GM20431 (cell line): ENCODE data around the gene FHIT.
"Not testable (repeated sequence)": the region's sequence is repeated elsewhere in the genome, so short reads cannot be mapped to it uniquely, and the experiment has no call there.

ENCODE experiments used
- in situ Hi-C: fragments of 300-500 bp; cut with MseI, MboI; formaldehyde crosslinking; loops from one replicate; pipeline ENCODE4 v1.15.0; 2020; ENCODE audit warnings: low sequenced_read_pairs; ENCODE audit not compliant: unreplicated experiment

The FHIT gene

DNA sequence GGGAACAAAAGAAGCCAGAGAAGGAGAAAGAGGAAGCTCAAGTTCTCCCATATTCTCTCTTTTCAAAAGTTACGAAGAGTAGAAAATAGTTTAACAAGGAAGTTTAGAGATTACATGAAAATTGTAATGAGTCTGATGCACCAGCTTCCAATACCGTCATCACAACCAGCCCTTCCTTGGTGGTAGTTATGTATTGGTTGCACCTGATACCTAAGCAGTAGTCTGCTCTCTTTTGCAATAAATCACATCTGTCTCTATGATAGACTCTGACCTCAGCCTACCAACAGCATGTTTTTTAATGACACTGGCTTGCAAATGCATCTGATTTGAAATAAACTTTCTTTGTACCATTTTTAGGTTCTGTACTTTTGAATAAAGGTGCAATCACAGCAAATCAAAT is 575.8 kb downstream of the FHIT start:
- in situ Hi-C loops: no loop called here

- in situ Hi-C loops: no loop called here
Measured at GRCh38 chr3:60674870-60675269, 576.4 kb downstream of the FHIT start.

DNA sequence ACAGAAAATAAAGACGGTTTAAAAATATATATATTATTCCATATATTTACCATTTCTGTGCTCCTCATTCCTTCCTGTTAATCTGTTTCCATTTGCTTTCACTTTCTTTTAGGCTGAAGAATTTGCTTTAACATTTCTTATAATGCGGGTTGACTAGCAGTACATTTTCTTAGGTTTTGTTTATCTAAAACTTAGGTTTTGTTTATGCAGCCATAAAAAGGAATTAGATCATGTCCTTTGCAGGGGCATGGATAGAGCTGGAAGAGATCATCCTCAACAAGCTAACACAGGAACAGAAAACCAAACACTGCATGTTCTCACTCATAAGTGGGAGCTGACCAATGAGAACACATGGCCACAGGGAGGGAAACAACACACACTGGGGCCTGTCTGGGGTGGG is 578.1 kb downstream of the FHIT start:
- in situ Hi-C loops: no loop called here

- in situ Hi-C loops: not testable (repeated sequence)
Measured at GRCh38 chr3:60672337-60672736, 578.9 kb downstream of the FHIT start.

DNA sequence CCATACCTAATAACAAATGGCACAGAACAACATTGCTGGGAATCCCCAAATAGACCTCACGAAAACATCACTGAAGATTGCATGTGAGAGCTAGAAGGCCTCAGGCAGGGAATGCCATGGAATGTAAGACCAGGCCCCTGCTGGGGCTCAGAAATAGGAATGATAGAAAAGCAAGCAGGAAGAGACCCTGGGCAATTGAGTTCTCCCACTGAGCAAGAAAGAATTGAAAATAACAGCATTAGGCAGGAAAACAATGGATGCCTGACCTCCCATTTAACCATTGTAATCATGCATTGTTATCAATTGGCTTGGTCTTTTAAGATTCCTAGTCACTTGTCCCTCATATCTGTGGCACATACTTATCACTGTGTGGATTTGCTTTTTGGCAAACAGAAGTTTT is 581.6 kb downstream of the FHIT start:
- in situ Hi-C loops: no loop called here

- in situ Hi-C loops: no loop called here
Measured at GRCh38 chr3:60660026-60660425, 591.2 kb downstream of the FHIT start.

DNA sequence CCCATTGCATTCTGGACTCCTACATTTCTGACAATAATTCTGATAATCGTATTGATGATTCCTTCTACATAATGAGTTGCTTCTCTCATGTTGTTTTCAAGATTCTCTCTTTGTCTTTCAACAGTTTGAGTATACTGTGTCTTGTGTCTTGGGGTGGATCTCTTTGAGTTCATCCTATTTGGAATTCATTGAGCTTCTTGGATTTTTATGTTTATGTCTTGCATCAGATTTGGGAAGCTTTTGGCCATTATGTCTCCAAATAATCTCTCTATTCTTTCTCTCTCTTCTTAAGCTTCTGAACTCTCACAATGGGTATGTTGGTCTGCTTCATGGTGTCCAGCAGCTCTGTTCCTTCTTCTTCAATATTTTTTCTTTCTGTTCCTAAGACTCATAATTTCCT is 592.2 kb downstream of the FHIT start:
- in situ Hi-C loops: no loop called here

DNA sequence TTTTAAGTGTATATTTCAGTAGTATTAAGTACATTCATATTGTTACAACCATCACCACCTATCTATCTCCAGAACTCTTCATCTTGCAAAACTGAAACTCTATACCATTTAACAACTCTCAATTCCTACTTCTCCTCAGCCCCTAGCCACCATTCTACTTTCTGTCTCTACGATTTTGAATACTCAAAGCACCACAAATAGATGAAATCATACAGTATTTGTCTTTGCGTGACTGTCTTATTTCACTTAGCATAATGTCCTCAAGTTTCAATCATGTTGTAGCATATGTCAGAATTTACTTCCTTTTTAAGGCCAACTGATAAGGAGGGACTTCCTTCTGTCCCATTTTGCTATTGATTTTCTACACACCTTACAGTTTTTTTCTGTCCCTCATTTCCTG is 593.3 kb downstream of the FHIT start:
- in situ Hi-C loops: no loop called here

GRCh38 chr3:60652829-60653228 is 598.4 kb downstream of the FHIT start:
- in situ Hi-C loops: no loop called here

DNA sequence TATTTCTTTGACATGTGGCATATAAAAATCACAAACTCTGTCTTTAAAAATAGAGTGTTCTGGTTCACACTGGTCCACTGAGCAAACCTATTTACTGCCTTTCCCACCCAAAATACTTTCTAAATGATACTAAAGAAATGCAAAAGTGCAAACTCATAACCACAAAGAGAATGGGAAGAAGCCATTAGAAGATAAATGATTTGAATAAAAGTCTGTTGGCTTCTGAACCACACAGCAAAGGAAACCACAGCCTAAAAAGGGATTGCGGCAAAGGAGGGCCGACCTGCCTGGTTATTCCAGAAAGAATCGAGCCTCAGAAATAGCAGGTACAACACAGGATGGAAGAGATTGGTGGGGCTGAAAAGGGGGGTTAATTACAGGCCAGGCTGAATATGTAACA is 599.5 kb downstream of the FHIT start:
- in situ Hi-C loops: no loop called here

DNA sequence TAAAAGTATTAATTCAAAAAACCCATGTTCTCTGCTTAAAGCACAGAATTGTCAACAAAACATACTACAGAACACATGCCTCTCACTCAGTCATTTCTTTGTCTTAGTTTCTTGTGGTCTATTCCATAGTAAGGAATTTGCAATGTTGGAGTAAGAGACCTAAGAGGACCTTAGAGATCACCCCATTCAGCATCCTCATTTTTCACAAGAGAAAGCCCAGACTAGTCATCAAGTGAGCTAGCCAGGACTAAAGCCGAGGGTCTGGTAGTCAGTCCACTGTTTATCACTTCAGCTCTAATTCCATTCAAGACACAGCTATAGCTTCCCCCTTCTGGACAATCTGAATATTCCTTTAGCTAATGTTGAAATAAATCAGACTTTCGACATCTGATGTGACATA is 601.1 kb downstream of the FHIT start:
- in situ Hi-C loops: no loop called here

- in situ Hi-C loops: no loop called here
Measured at GRCh38 chr3:60645801-60646200, 605.5 kb downstream of the FHIT start.

DNA sequence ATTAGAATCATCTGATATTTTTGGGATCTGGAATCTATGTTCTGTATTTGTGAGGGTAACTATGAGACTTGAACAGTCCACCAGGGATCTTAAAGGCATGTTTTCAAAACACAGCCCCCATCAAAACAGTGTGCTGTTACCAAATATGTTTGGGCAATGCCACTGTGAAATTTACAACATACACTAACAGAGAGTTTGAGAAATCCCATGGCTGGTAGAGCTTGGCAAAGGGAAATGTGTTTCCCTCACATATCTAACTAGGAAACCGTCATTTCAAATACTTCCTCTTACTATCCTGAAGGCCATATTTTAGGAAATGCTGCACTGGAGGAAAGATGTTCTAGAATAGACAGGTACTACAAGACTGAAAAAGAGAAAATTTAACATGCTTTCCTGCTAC is 607.4 kb downstream of the FHIT start:
- in situ Hi-C loops: no loop called here

- in situ Hi-C loops: no loop called here
Measured at GRCh38 chr3:60641354-60641753, 609.9 kb downstream of the FHIT start.

DNA sequence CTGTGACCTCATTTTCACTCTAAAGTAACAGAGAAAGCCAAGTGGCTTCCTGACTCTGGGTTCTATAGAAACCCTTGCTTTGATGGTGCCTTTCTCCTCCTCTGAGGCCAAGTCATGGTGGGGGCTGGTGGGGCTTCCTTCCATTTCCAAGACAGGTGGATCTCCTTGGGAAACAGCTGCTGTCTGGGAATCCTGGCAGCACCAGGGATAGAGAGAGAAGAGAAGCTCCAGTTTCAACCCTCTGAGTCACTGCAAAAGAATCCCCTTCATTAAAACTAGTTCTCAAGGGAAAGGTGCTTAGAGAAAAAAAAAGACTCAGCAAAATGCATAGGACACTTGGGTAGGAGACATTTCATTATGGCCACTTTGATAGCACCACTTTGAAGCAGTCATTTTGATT is 614.4 kb downstream of the FHIT start:
- in situ Hi-C loops: no loop called here

GRCh38 chr3:60633644-60634043 is 617.6 kb downstream of the FHIT start:
- in situ Hi-C loops: no loop called here

DNA sequence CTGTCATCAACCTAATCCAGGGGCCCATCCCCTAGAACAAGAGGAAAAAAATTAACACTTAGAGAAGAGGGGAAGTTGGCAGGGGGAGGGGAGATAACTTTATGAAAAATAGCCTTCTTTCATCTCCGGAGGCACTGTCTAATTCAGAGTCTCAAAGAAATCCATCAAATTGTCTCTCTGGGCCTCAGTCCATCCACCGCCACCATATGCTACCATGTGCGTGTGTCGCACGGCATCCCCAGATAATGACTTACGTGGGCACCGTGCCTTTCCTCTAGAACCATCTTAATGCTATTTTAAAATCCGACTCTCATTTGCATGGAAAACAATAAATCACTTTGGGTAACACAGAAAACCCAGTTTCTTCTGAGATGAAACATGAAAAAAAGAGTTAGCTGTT is 619.7 kb downstream of the FHIT start:
- in situ Hi-C loops: no loop called here

DNA sequence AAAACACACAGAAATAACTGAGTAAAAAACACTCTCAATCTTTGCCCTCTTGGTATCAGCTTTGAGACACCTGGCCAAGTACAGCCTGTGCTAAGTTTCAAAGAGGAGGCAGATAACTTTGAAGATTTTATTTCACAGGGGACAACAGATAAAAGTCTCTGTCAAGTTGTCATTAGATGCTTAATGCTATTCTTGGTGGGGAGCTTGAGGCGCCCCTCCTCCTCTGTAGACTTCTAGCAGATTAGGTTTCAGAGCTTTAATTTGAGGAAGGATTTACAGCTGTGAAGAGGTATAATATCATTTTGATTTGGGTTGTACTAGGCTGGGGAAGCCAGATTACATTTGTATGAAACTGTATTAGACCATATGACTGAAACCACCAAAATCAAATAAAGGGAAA is 620.3 kb downstream of the FHIT start:
- in situ Hi-C loops: no loop called here

DNA sequence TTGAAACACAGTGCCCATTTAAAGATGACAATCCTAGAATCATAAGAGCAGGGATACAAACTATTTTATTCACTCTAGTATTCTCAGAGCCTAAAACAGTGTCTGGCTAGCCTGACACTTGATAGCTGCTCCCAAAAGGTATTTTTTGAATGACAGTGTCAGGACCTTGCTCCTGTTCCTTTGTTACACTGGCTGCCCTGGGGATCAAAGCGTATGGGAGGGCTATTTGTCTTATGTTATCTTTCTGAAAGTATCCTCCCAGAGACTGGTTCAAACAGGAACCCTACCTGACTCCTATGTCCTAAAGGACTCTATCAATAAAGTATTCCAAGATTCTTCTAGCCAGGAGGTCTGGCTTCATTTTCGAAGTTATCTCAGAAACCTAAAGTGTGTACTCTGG is 621.4 kb downstream of the FHIT start:
- in situ Hi-C loops: no loop called here

DNA sequence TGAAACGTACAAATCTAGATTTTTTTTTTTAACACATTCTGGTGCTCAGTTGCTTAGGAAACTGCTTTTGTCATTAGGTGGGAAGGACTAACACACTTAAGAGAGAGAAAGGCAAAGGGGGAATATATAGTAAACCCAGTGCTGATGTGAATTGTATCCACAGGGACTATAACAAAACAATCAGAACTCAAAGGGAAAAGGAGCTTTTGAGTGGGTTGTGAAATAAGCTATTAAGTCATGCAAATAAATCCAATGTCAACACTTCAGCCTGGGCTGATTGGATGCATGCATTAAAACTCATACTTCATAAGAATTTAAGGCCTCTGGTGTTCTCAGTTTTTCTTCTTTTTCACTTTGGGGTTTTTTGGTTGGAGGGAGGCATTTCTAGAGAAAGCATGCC is 628.9 kb downstream of the FHIT start:
- in situ Hi-C loops: no loop called here

- in situ Hi-C loops: no loop called here
Measured at GRCh38 chr3:60617188-60617587, 634.1 kb downstream of the FHIT start.

DNA sequence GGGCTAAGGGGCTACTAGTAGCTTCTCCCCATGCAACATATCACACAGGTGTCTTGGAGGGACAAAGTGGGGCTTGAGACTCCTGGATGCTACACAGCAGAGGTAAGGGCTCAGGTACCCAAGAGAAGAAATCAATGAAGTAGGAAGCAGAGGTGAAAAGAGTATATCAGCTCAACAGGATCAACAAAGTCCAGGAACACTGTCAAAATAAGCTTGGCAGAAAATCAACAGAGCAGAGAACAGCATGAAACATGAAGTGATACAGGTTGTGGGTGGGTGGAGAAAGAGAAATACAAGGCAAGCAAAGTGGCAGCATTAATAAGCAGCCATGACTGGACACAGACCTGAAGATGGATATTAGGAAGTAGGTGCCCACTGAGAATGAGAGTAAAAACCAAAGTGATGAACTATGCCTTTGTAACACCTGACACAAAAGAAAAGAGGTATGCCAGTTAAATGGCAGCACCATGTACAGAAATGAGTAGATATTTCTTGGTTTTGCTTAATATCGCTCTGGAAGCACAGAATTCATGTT is 637.4 kb downstream of the FHIT start:
- in situ Hi-C loops: no loop called here
